Fibroblast of lung (primary cell): ENCODE data around the gene HSF2BP.

Experiments
- CTCF ChIP-seq, 2 donors: IDR thresholded peaks in 1 of 2; conservative IDR thresholded peaks in 1 of 2; 1 replicate in 1 of 2; 2 replicates in 1 of 2; pipeline ENCODE4 v1.5.1; 2011 to 2012; ENCODE audit warnings: low read length in 2 of 2, control low read depth in 1 of 2, inconsistent platforms in 1 of 2, low read depth in 1 of 2, mild to moderate bottlenecking in 1 of 2
- EZH2 ChIP-seq: IDR thresholded peaks from 2 replicates; pipeline ENCODE4 v1.5.1; 2012; ENCODE audit warnings: low read length, control low read depth, mild to moderate bottlenecking; ENCODE audit errors: missing control alignments

GRCh38 chr21:43702785-43703034, 43.4 kb upstream of the HSF2BP start:
- TF ChIP-seq CTCF (conservative IDR thresholded peaks at IDR 0.05 in 1 of 2, IDR thresholded peaks at IDR 0.05 in 1 of 2; ENCODE audit: low read depth in 1 of 2, low read length in 2 of 2) (no peak), EZH2 (no peak)
